ENCODE results near the gene OR6K2. TPM values are rescaled to one million over a fixed set of nuclear protein-coding genes. Genes with fewer than 3 reads are reported as not detected.
"Not testable (repeated sequence)": the region's sequence is repeated elsewhere in the genome, so short reads cannot be mapped to it uniquely, and the experiment has no call there.

Gene OR6K2
- not detected in 2 replicates for total RNA-seq (2014; rRNA removed; shearing (Covaris generic))

- no peak for DNase-seq (ENCODE audit: low spot score)
Measured at GRCh38 chr1:158700552-158700951, at the start of gene OR6K2. TSS of gene OR6K2 (minus strand) at chr1:158700652. CDS start at chr1:158700652, 0 bp downstream.

- DNase-seq (ENCODE audit: low spot score): no peak
Measured at GRCh38 chr1:158735848-158736247, 35.4 kb upstream of the OR6K2 start.

GRCh38 chr1:158732524-158732923 is 32.1 kb upstream of the OR6K2 start:
- no peak for DNase-seq (ENCODE audit: low spot score)

- no peak for DNase-seq (ENCODE audit: low spot score)
Measured at GRCh38 chr1:158731707-158732106, 31.3 kb upstream of the OR6K2 start.

GRCh38 chr1:158730453-158730852 is 30.0 kb upstream of the OR6K2 start:
- no peak for DNase-seq (ENCODE audit: low spot score)

- no peak for DNase-seq (ENCODE audit: low spot score)
Measured at GRCh38 chr1:158728510-158729225, 28.2 kb upstream of the OR6K2 start.

- no peak for DNase-seq (ENCODE audit: low spot score)
Measured at GRCh38 chr1:158724442-158724841, 24.0 kb upstream of the OR6K2 start.

- DNase-seq (ENCODE audit: low spot score): no peak
Measured at GRCh38 chr1:158720620-158721019, 20.2 kb upstream of the OR6K2 start, which contains the start of gene OR6K3. TSS of gene OR6K3 (minus strand) at chr1:158720720. CDS start at chr1:158718115, 2,605 bp downstream.

GRCh38 chr1:158719664-158720063 is 19.2 kb upstream of the OR6K2 start:
- no peak for DNase-seq (ENCODE audit: low spot score)

GRCh38 chr1:158717344-158717743 is 16.9 kb upstream of the OR6K2 start:
- DNase-seq (ENCODE audit: low spot score): no peak

- DNase-seq (ENCODE audit: low spot score): no peak
Measured at GRCh38 chr1:158716335-158716734, 15.9 kb upstream of the OR6K2 start.

GRCh38 chr1:158714754-158715153 is 14.3 kb upstream of the OR6K2 start:
- DNase-seq (ENCODE audit: low spot score): no peak

GRCh38 chr1:158711098-158711497 is 10.6 kb upstream of the OR6K2 start:
- DNase-seq (ENCODE audit: low spot score): no peak

- no peak for DNase-seq (ENCODE audit: low spot score)
Measured at GRCh38 chr1:158706096-158706495, 5.6 kb upstream of the OR6K2 start.

GRCh38 chr1:158694596-158694995 is 5.9 kb downstream of the OR6K2 start:
- DNase-seq (ENCODE audit: low spot score): no peak

GRCh38 chr1:158692356-158692755 is 8.1 kb downstream of the OR6K2 start:
- DNase-seq (ENCODE audit: low spot score): no peak

GRCh38 chr1:158691907-158692306 is 8.5 kb downstream of the OR6K2 start:
- no peak for DNase-seq (ENCODE audit: low spot score)

- not testable (repeated sequence) for DNase-seq (ENCODE audit: low spot score)
Measured at GRCh38 chr1:158691149-158691548, 9.3 kb downstream of the OR6K2 start.

GRCh38 chr1:158689875-158690274 is 10.6 kb downstream of the OR6K2 start:
- DNase-seq (ENCODE audit: low spot score): no peak

GRCh38 chr1:158689110-158689509 is 11.3 kb downstream of the OR6K2 start:
- DNase-seq (ENCODE audit: low spot score): no peak

GRCh38 chr1:158688343-158688742 is 12.1 kb downstream of the OR6K2 start:
- not testable (repeated sequence) for DNase-seq (ENCODE audit: low spot score)

GRCh38 chr1:158687037-158687436 is 13.4 kb downstream of the OR6K2 start:
- DNase-seq (ENCODE audit: low spot score): no peak
